Measurements from ENCODE around the gene HSD17B1.

- TF ChIP-seq CTCF (IDR thresholded peaks at IDR 0.05) (no peak), ATF2 (CRISPR knock-in tag; IDR thresholded peaks at IDR 0.05; ENCODE audit: borderline replicate concordance, low read depth) (no peak), NR3C1 (CRISPR knock-in tag; conservative IDR thresholded peaks at IDR 0.05; ENCODE audit: low read depth) (no peak), MYBL2 (CRISPR knock-in tag; IDR thresholded peaks at IDR 0.05) (no peak), CREB1 (CRISPR knock-in tag; IDR thresholded peaks at IDR 0.05) (no peak), USF2 (CRISPR knock-in tag; IDR thresholded peaks at IDR 0.05) (no peak), ATF1 (CRISPR knock-in tag; IDR thresholded peaks at IDR 0.05) (no peak), E2F1 (CRISPR knock-in tag; IDR thresholded peaks at IDR 0.05) (no peak), SMAD3 (CRISPR knock-in tag; IDR thresholded peaks at IDR 0.05; ENCODE audit: borderline replicate concordance) (no peak), ATF3 (CRISPR knock-in tag; conservative IDR thresholded peaks at IDR 0.05) (no peak), NFYB (CRISPR knock-in tag; conservative IDR thresholded peaks at IDR 0.05; ENCODE audit: low read depth) (no peak), NFE2L1 (CRISPR knock-in tag; IDR thresholded peaks at IDR 0.05) (no peak), IRF1 (CRISPR knock-in tag; IDR thresholded peaks at IDR 0.05) (no peak)
These were observed 34.5 kb upstream of the HSD17B1 start for GRCh38 chr17:42518046-42518754.
